BE2C (cell line): ENCODE data around the gene BANF1.
A peak's percentile ranks its signal among the peaks of the same experiment; 100 is the strongest.
"Not testable (repeated sequence)": the region's sequence is repeated elsewhere in the genome, so short reads cannot be mapped to it uniquely, and the experiment has no call there.

ENCODE experiments used
- DNase-seq: peaks from one replicate; pipeline ENCODE4 v3.0.0-alpha.2; 2020
- H3K27me3 ChIP-seq: fragments of 250-450 bp; sonication (Bioruptor Pico); 2 replicates; pipeline ENCODE4 v1.5.1; 2020; ENCODE audit warnings: mild to moderate bottlenecking
- H3K36me3 ChIP-seq: fragments of 250-450 bp; sonication (Bioruptor Pico); 2 replicates; pipeline ENCODE4 v1.5.1; 2020; ENCODE audit warnings: mild to moderate bottlenecking
- H3K4me1 ChIP-seq: fragments of 250-450 bp; sonication (Bioruptor Pico); 2 replicates; pipeline ENCODE4 v1.5.1; 2020
- H3K4me3 ChIP-seq: 2 replicates; pipeline ENCODE4 v1.5.1; 2011; ENCODE audit warnings: low read depth, low read length
- H3K9me3 ChIP-seq: fragments of 250-450 bp; sonication (Bioruptor Pico); 2 replicates; pipeline ENCODE4 v1.5.1; 2020
- TF ChIP-seq, protein P1 (sequence below): IDR thresholded peaks from 2 replicates; pipeline ENCODE4 v1.5.1; 2012; ENCODE audit warnings: mild to moderate bottlenecking, low read depth, low read length

Gene BANF1

DNA sequence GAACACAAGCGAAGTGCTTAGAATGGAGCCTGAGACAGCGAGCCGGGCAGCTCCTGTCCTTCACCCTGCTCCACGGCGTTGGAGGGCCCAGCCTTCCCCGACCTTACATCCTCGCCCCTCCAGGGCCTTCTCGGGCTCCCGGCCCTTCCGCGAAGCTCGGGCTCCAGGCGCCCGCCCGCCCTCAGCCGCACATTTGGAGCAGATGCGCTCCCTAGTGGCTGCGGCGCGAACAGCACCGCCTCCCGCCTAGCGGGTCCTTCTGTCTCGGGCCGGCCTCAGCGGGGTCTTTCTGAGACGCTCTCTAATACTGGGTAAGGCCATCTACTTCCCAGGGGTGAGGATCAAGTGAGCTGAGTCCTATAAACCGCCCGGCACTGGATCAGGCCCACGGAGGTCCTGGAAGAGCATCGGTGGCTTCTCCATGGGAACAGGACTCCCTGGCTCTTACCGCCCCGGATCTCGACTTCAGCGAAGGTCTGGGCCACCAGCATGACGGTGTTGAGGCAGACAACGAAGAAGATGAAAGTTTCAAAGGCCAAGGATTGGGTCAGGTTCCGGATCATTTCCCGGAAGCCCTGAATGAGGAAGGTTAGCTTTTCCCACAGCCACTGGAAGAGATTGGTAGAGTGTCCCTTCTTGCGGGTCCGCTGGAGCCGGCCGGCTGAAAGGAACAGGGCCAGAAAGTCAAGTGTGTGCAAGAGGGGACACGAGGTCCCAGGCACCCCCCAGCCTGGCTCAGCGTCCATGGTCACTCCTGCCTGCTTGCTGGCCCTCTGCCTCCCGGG, 20.3 kb downstream of the BANF1 start:
- Histone ChIP-seq H3K27me3 (0 out of 2 replicates have a peak, but pooled peaks cover 3% of the 10 kb centered on the region), H3K4me1 (no peaks in the 10 kb centered on the region), H3K4me3 (peak overlapping the region; percentile 45), H3K36me3 (no peaks in the 10 kb centered on the region), H3K9me3 (no peaks in the 10 kb centered on the region)
- peak; percentile 85 for DNase-seq
- TF ChIP-seq, protein P1, sequence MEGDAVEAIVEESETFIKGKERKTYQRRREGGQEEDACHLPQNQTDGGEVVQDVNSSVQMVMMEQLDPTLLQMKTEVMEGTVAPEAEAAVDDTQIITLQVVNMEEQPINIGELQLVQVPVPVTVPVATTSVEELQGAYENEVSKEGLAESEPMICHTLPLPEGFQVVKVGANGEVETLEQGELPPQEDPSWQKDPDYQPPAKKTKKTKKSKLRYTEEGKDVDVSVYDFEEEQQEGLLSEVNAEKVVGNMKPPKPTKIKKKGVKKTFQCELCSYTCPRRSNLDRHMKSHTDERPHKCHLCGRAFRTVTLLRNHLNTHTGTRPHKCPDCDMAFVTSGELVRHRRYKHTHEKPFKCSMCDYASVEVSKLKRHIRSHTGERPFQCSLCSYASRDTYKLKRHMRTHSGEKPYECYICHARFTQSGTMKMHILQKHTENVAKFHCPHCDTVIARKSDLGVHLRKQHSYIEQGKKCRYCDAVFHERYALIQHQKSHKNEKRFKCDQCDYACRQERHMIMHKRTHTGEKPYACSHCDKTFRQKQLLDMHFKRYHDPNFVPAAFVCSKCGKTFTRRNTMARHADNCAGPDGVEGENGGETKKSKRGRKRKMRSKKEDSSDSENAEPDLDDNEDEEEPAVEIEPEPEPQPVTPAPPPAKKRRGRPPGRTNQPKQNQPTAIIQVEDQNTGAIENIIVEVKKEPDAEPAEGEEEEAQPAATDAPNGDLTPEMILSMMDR: peak; percentile 84

DNA sequence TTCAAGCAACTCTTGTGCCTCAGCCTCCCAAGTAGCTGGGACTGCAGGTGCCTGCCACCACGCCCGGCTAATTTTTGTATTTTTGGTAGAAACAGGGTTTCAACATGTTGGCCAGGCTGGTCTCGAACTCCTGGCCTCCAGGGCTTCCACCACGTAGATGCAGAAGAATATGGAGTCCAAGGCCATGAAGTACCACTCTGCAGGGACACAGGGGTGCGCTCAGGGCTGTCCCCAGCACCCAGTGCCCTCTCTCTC, 20.8 kb downstream of the BANF1 start:
- DNase-seq, H3K4me3 ChIP-seq, H3K36me3 ChIP-seq, H3K9me3 ChIP-seq, H3K4me1 ChIP-seq, H3K27me3 ChIP-seq: not testable (repeated sequence)

DNA sequence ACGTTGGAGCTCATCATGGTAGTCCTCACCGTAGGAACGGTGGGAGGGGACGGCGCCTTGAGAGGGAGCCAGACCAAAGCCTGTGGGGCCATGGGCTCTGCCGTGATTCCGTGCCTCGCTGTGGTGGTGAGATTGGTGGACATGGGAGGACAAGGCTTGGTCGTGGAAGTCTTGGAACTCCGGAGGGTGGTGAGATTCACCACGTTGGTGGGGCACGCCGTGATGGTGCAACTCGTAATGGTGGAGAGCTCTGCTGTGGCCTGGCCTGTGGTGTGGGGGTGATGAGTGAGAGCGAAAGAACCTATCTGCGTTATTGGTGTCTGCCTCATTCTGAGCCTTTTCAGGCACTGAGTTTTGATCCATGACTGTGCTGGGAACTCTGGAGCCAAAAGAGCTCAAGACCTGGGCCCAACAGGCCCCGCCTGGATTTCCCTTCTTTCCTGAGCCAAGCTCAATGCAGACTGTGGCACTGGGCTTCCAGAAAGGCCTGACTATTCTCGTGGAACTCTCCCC, 23.8 kb downstream of the BANF1 start, which contains the start of gene CATSPER1:
Gene CATSPER1, minus strand, starts transcription at position 463 of the 513 bp plus-strand sequence. Its CDS starts 100 bp downstream, at position 363.
- H3K4me3 ChIP-seq: no peak within 1 kb of the TSS

DNA sequence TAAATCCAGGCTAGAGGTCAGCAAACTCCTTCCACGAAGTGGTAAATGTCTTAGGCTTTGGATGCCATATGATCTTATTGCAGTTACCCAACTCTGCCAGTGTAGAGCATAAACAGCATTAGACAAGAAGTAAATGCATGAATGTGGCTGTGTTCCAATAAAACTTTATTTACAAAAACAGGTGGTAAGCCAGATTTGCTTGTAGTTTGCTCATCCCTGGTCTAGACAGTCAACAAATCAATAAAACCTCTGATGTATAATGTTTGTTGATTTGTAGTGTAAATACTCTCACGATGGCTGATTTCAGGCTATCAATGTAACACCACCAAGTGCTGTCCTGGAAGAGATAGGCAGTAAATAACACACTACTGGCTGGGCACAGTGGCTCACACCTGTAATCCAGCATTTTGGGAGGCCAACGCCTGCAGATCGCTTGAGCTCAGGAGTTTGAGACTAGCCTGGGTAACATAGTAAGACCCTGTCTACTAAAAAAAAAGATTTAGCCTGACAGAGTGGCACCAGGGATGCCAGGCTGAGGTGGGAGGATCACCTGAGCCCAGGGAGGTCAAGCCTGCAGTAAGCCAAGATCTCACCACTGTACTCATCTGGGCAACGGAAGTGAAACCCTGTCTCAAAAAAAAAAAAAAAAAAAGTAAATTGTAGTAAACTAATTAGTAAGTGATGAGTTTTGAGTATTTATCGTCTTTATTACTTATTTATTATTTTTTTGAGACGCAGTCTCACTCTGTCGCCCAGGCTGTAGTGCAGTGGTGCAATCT, 30.8 kb downstream of the BANF1 start:
- H3K4me1 ChIP-seq: no peaks in the 10 kb centered on the region
- TF ChIP-seq, protein P1: no peak
- no peak overlapping the region for H3K4me3 ChIP-seq
- no peak for DNase-seq
- H3K27me3 ChIP-seq: peaks cover 4% of the 10 kb centered on the region; the same call in 1 of the 2 replicates
- no peaks in the 10 kb centered on the region for H3K36me3 ChIP-seq
- H3K9me3 ChIP-seq: no peaks in the 10 kb centered on the region

More for the DNA sequence above, 23.8 kb downstream of the BANF1 start, which contains the start of gene CATSPER1:
- Histone ChIP-seq H3K4me1 (no peaks in the 10 kb centered on the region), H3K27me3 (peaks cover 11% of the 10 kb centered on the region; the same call in 1 of the 2 replicates), H3K36me3 (no peaks in the 10 kb centered on the region), H3K9me3 (no peaks in the 10 kb centered on the region)
- TF ChIP-seq, protein P1: no peak
- DNase-seq: no peak

DNA sequence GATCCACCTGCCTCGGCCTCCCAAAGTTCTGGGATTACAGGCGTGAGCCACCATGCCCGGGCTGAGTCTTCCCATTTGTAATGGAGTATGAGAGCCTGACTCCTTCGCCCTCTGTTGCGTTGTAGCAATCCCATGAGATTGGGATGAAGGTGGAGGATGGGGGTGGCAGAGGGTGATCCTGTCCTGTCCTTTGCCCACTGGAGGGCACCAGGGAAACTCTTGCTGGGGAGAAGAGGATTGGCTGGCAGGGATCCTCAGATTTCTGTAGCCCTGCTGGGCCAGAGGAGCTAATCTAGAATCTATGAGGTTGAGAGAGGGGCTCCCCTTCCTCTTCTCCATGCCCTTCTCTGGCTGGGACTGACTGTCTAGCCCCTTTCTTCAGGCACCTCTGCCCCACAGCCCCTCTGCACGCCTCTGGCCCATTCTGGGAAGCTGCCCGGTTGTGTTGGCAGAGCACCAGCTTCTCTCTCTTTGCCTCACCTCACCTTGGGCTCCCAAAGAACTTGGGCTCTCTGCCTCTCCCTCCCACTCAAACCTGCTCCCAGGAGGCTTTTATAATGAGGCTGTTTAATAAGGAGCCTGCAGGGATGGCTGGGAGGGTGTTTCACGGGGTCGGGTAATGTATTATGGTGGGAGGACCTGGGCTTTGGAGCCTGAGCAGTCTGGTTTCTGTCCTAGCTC, 33.5 kb downstream of the BANF1 start:
- no peaks in the 10 kb centered on the region for H3K4me1 ChIP-seq
- H3K36me3 ChIP-seq: no peaks in the 10 kb centered on the region
- TF ChIP-seq, protein P1: no peak
- no peak overlapping the region for H3K4me3 ChIP-seq
- H3K9me3 ChIP-seq: no peaks in the 10 kb centered on the region
- DNase-seq: no peak
- no peaks in the 10 kb centered on the region; the same call in 1 of the 2 replicates for H3K27me3 ChIP-seq

DNA sequence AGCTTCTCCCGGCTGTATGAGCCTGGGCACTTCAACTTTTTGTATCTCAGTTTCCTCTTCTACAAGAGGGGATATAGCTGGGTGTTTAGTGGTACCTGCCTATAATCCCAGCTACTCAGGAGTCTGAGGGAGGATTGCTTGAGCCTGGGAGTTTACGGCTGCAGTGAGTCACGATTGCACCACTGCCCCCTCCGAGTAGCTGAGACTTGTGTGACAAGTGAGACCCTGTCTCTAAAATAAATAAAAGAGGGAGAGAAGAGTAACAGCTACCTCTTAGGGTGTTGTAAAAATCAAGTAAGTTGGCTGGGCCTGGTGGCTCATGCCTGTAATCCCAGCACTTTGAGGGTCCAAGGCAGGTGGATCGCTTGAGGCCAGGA, 34.0 kb downstream of the BANF1 start:
- Histone ChIP-seq H3K27me3 (no peaks in the 10 kb centered on the region; the same call in 1 of the 2 replicates), H3K4me3 (no peak overlapping the region), H3K36me3 (no peaks in the 10 kb centered on the region), H3K9me3 (no peaks in the 10 kb centered on the region), H3K4me1 (no peaks in the 10 kb centered on the region)
- DNase-seq: no peak
- TF ChIP-seq, protein P1: no peak
